ENCODE results near the gene SNED1. TPM values are rescaled to one million over a fixed set of nuclear protein-coding genes. Genes with fewer than 3 reads are reported as not detected.

The SNED1 gene
- polyA plus RNA-seq, 3 donors = 0.02 to 3.4 (median 0.12) TPM

- no peak for TF ChIP-seq CTCF (IDR thresholded peaks at IDR 0.05)
These were observed 5.6 kb downstream of the SNED1 start for GRCh38 chr2:241003830-241004564.

GRCh38 chr2:241005569-241005968 is 7.2 kb downstream of the SNED1 start:
- Mint-ChIP-seq H3K27ac (no peak overlapping the region), H3K27me3 (ENCODE audit: low read depth in 3 of 3) (peaks cover 18 to 50% (median 27%) of the 10 kb centered on the region in 3 donors)
- intact Hi-C loops (cut with micrococcal nuclease) = no loop called here

More at GRCh38 chr2:241003830-241004564, 5.6 kb downstream of the SNED1 start:
- peaks cover 20 to 43% (median 35%) of the 10 kb centered on the region in 7 donors for H3K9me3 Mint-ChIP-seq
- peaks cover 4 to 23% of the 10 kb centered on the region in 2 donors for H3K27me3 ChIP-seq (ENCODE audit: control insufficient read depth in 2 of 2, insufficient read depth in 2 of 2, low read length in 2 of 2)
- peaks cover 23 to 49% (median 27%) of the 10 kb centered on the region in 3 donors for H3K27me3 Mint-ChIP-seq (ENCODE audit: low read depth in 3 of 3)
- peaks cover 10% of the 10 kb centered on the region for H4K20me1 ChIP-seq (ENCODE audit: insufficient read depth, low read length)
- intact Hi-C loops (cut with micrococcal nuclease) = no loop called here
- no peak for DNase-seq
- H3K9ac ChIP-seq (ENCODE audit: insufficient read depth, low read length, poor library complexity, severe bottlenecking) = no peak overlapping the region
- H3K36me3 ChIP-seq (replicated peaks in 1 of 2; ENCODE audit: control insufficient read depth in 1 of 2, insufficient read depth in 2 of 2, low read length in 2 of 2) = no peaks in the 10 kb centered on the region
- H3K4me1 ChIP-seq (ENCODE audit: control insufficient read depth in 1 of 2, insufficient read depth in 2 of 2, low read length in 2 of 2) = peaks cover 4 to 8% of the 10 kb centered on the region in 2 donors
- H3K4me3 Mint-ChIP-seq = no peak overlapping the region
- peaks cover 6% of the 10 kb centered on the region for H3K4me1 Mint-ChIP-seq
- no peak overlapping the region for H3K27ac ChIP-seq (ENCODE audit: low read depth in 1 of 2, low read length in 2 of 2)
- H3K4me3 ChIP-seq (replicated peaks in 1 of 3; ENCODE audit: low read depth in 2 of 3, low read length in 3 of 3) = no peak overlapping the region
- H3K9me3 ChIP-seq (replicated peaks in 1 of 2; ENCODE audit: control insufficient read depth in 1 of 2, insufficient read depth in 1 of 2, low read length in 2 of 2) = peaks cover 24 to 26% of the 10 kb centered on the region in 2 donors
- H3K27ac Mint-ChIP-seq = no peak overlapping the region
- H2AFZ ChIP-seq (ENCODE audit: insufficient read depth, low read depth, low read length, poor library complexity, severe bottlenecking) = no peak overlapping the region
- no peaks in the 10 kb centered on the region for H3K79me2 ChIP-seq (ENCODE audit: insufficient read depth, low read length)
- no CpG with 5 or more reads among the region's 1 CpG for WGBS (ENCODE audit: insufficient coverage)
- peaks cover 9% of the 10 kb centered on the region in 2 donors for H3K36me3 Mint-ChIP-seq
- H3K4me2 ChIP-seq (replicated peaks; ENCODE audit: extremely low read depth, low read length, poor library complexity, severe bottlenecking) = no peak overlapping the region

More at GRCh38 chr2:241005569-241005968, 7.2 kb downstream of the SNED1 start:
- H3K4me1 ChIP-seq (ENCODE audit: control insufficient read depth in 1 of 2, insufficient read depth in 2 of 2, low read length in 2 of 2) = peaks cover 8 to 11% of the 10 kb centered on the region in 2 donors
- Mint-ChIP-seq H3K9me3 (peaks cover 20 to 40% (median 35%) of the 10 kb centered on the region in 7 donors), H3K36me3 (peaks cover 0 to 3% of the 10 kb centered on the region in 2 donors), H3K4me3 (no peak overlapping the region), H3K4me1 (peaks cover 9% of the 10 kb centered on the region)
- H3K9ac ChIP-seq (ENCODE audit: insufficient read depth, low read length, poor library complexity, severe bottlenecking) = no peak overlapping the region
- no CpG with 5 or more reads among the region's 2 CpGs for WGBS (ENCODE audit: insufficient coverage)
- H3K36me3 ChIP-seq (replicated peaks in 1 of 2; ENCODE audit: control insufficient read depth in 1 of 2, insufficient read depth in 2 of 2, low read length in 2 of 2) = no peaks in the 10 kb centered on the region
- peaks cover 24 to 26% of the 10 kb centered on the region in 2 donors for H3K9me3 ChIP-seq (replicated peaks in 1 of 2; ENCODE audit: control insufficient read depth in 1 of 2, insufficient read depth in 1 of 2, low read length in 2 of 2)
- no peak overlapping the region for H3K4me3 ChIP-seq (replicated peaks in 1 of 3; ENCODE audit: low read depth in 2 of 3, low read length in 3 of 3)
- peaks cover 0 to 9% of the 10 kb centered on the region in 2 donors for H3K27me3 ChIP-seq (ENCODE audit: control insufficient read depth in 2 of 2, insufficient read depth in 2 of 2, low read length in 2 of 2)
- no peak overlapping the region for H3K27ac ChIP-seq (ENCODE audit: low read depth in 1 of 2, low read length in 2 of 2)
- H3K4me2 ChIP-seq (replicated peaks; ENCODE audit: extremely low read depth, low read length, poor library complexity, severe bottlenecking) = no peak overlapping the region
- no peak overlapping the region for H2AFZ ChIP-seq (ENCODE audit: insufficient read depth, low read depth, low read length, poor library complexity, severe bottlenecking)
- no peaks in the 10 kb centered on the region for H4K20me1 ChIP-seq (ENCODE audit: insufficient read depth, low read length)
- TF ChIP-seq CTCF (IDR thresholded peaks at IDR 0.05) = no peak
- no peaks in the 10 kb centered on the region for H3K79me2 ChIP-seq (ENCODE audit: insufficient read depth, low read length)
- no peak for DNase-seq

Measured in CD14-positive monocyte (primary cell).